WTC11 (cell line): ENCODE data around the gene GSS. TPM values are rescaled to one million over a fixed set of nuclear protein-coding genes. Genes with fewer than 3 reads are reported as not detected.

Source experiments
- ATAC-seq: fragments of 200-7000 bp; cut with Tn5 transposase; 2 replicates; pipeline ENCODE4 v1.10.0; 2021; ENCODE audit warnings: mild to moderate bottlenecking, moderate library complexity
- CTCF ChIA-PET: fragments of 300-600 bp; sonication (Branson Sonifier 250); formaldehyde crosslinking; loops from one replicate; lab custom pipeline; 2021; ENCODE audit warnings: antibody characterized with exemption; lab: Charles Lee
- POLR2A ChIA-PET: fragments of 350-600 bp; sonication (Branson Sonifier 250); formaldehyde crosslinking; loops from one replicate; lab custom pipeline; 2021; ENCODE audit warnings: antibody characterized with exemption; lab: Charles Lee
- DNase-seq: peaks from one replicate; pipeline ENCODE4 v3.0.0; 2021; ENCODE audit warnings: low spot score
- H3K27ac Mint-ChIP-seq: 2 replicates; pipeline ENCODE4 v1.8.0; 2021; ENCODE audit warnings: mixed read lengths
- H3K27me3 Mint-ChIP-seq: 2 replicates; pipeline ENCODE4 v1.8.0; 2021; ENCODE audit warnings: low read depth, mild to moderate bottlenecking, moderate library complexity, mixed read lengths
- H3K36me3 Mint-ChIP-seq: 2 replicates; pipeline ENCODE4 v1.8.0; 2021; ENCODE audit warnings: mixed read lengths
- H3K4me1 Mint-ChIP-seq: 2 replicates; pipeline ENCODE4 v1.8.0; 2022; ENCODE audit warnings: mixed read lengths
- H3K4me3 Mint-ChIP-seq: 2 replicates; pipeline ENCODE4 v1.8.0; 2021; ENCODE audit warnings: mild to moderate bottlenecking, moderate library complexity, mixed read lengths
- H3K9me3 Mint-ChIP-seq: 2 replicates; pipeline ENCODE4 v1.8.0; 2021; ENCODE audit warnings: mixed read lengths
- ATF1 ChIP-seq: sonication (generic); formaldehyde crosslinking; IDR thresholded peaks from 2 replicates; pipeline ENCODE4 v1.8.1; 2023; ENCODE audit warnings: mild to moderate bottlenecking, moderate library complexity, missing genetic modification reagents
- ATF6 ChIP-seq: sonication (generic); formaldehyde crosslinking; IDR thresholded peaks from 2 replicates; pipeline ENCODE4 v1.8.1; 2023; ENCODE audit warnings: mild to moderate bottlenecking, missing genetic modification reagents
- E2F5 ChIP-seq: sonication (generic); formaldehyde crosslinking; IDR thresholded peaks from 2 replicates; pipeline ENCODE4 v1.8.1; 2022; ENCODE audit warnings: mild to moderate bottlenecking, moderate library complexity, missing genetic modification reagents
- EMX1 ChIP-seq: fragments of 250-450 bp; sonication (Bioruptor Pico); IDR thresholded peaks from 2 replicates; pipeline ENCODE4 v1.8.0; 2021; ENCODE audit warnings: mild to moderate bottlenecking
- ESRRA ChIP-seq: sonication (generic); formaldehyde crosslinking; IDR thresholded peaks from 2 replicates; pipeline ENCODE4 v1.8.1; 2022; ENCODE audit warnings: mild to moderate bottlenecking, missing genetic modification reagents, borderline replicate concordance
- ETV6 ChIP-seq: sonication (generic); formaldehyde crosslinking; IDR thresholded peaks from 2 replicates; pipeline ENCODE4 v1.8.1; 2022; ENCODE audit warnings: mild to moderate bottlenecking, missing genetic modification reagents
- IRF2 ChIP-seq: sonication (generic); formaldehyde crosslinking; IDR thresholded peaks from 2 replicates; pipeline ENCODE4 v1.8.0; 2022; ENCODE audit warnings: low read depth, missing genetic modification reagents, borderline replicate concordance
- JAZF1 ChIP-seq: fragments of 250-450 bp; sonication (Bioruptor Pico); IDR thresholded peaks from 2 replicates; pipeline ENCODE4 v1.9.0; 2021; ENCODE audit warnings: moderate library complexity, mild to moderate bottlenecking, inconsistent platforms
- NR1H2 ChIP-seq: sonication (generic); formaldehyde crosslinking; IDR thresholded peaks from 2 replicates; pipeline ENCODE4 v1.9.0; 2021; ENCODE audit warnings: mild to moderate bottlenecking, moderate library complexity, missing genetic modification reagents
- RELA ChIP-seq: sonication (generic); formaldehyde crosslinking; IDR thresholded peaks from 2 replicates; pipeline ENCODE4 v1.8.1; 2022; ENCODE audit warnings: missing genetic modification reagents, mild to moderate bottlenecking, borderline replicate concordance
- TP53 ChIP-seq: sonication (generic); formaldehyde crosslinking; IDR thresholded peaks from 2 replicates; pipeline ENCODE4 v1.8.1; 2023; ENCODE audit warnings: mild to moderate bottlenecking, missing genetic modification reagents
- ZBTB43 ChIP-seq: sonication (generic); formaldehyde crosslinking; IDR thresholded peaks from 2 replicates; pipeline ENCODE4 v1.8.1; 2023; ENCODE audit warnings: mild to moderate bottlenecking, missing genetic modification reagents
- ZNF138 ChIP-seq: sonication (generic); formaldehyde crosslinking; conservative IDR thresholded peaks from 2 replicates; pipeline ENCODE4 v1.8.1; 2022; ENCODE audit warnings: mild to moderate bottlenecking, moderate library complexity, missing genetic modification reagents
- ZNF219 ChIP-seq: sonication (generic); formaldehyde crosslinking; IDR thresholded peaks from 2 replicates; pipeline ENCODE4 v1.8.0; 2023; ENCODE audit warnings: missing genetic modification reagents, mild to moderate bottlenecking, borderline replicate concordance
- ZNF425 ChIP-seq: fragments of 250-450 bp; sonication (Bioruptor Pico); conservative IDR thresholded peaks from 2 replicates; pipeline ENCODE4 v1.9.0; 2021; ENCODE audit warnings: mild to moderate bottlenecking
- total RNA-seq: library from RNA; stranded (reverse); gene quantifications from 3 replicates; pipeline ENCODE4 v1.2.3, GENCODE V29; 2021
- TF ChIP-seq, protein P1 (sequence below): fragments of 250-450 bp; sonication (Bioruptor Pico); IDR thresholded peaks from 2 replicates; pipeline ENCODE4 v1.9.0; 2021; ENCODE audit warnings: mild to moderate bottlenecking, borderline replicate concordance
- TF ChIP-seq, protein P2 (sequence below): sonication (generic); formaldehyde crosslinking; IDR thresholded peaks from 2 replicates; pipeline ENCODE4 v1.8.1; 2023; ENCODE audit warnings: mild to moderate bottlenecking, missing genetic modification reagents, moderate library complexity
- TF ChIP-seq, protein P3 (sequence below): sonication (generic); formaldehyde crosslinking; IDR thresholded peaks from 2 replicates; pipeline ENCODE4 v1.8.0; 2022; ENCODE audit warnings: missing genetic modification reagents

Gene GSS
- total RNA-seq, 1 experiment from 2014 or later = 47.3 TPM

DNA sequence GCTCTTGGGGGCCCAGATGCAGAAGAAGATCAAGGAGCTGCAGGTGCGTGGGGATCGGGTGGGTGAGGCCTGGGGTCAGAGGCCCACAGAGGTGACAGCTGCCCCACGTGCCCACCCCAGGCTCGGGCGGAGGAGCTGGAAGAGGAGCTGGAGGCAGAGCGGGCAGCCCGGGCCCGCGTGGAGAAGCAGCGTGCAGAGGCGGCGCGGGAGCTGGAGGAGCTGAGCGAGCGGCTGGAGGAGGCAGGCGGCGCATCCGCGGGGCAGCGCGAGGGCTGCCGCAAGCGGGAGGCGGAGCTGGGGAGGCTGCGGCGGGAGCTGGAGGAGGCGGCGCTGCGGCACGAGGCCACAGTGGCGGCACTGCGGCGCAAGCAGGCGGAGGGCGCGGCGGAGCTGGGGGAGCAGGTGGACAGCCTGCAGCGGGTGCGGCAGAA is 41.5 kb upstream of the GSS start (continued):
- TF ChIP-seq, protein P1, sequence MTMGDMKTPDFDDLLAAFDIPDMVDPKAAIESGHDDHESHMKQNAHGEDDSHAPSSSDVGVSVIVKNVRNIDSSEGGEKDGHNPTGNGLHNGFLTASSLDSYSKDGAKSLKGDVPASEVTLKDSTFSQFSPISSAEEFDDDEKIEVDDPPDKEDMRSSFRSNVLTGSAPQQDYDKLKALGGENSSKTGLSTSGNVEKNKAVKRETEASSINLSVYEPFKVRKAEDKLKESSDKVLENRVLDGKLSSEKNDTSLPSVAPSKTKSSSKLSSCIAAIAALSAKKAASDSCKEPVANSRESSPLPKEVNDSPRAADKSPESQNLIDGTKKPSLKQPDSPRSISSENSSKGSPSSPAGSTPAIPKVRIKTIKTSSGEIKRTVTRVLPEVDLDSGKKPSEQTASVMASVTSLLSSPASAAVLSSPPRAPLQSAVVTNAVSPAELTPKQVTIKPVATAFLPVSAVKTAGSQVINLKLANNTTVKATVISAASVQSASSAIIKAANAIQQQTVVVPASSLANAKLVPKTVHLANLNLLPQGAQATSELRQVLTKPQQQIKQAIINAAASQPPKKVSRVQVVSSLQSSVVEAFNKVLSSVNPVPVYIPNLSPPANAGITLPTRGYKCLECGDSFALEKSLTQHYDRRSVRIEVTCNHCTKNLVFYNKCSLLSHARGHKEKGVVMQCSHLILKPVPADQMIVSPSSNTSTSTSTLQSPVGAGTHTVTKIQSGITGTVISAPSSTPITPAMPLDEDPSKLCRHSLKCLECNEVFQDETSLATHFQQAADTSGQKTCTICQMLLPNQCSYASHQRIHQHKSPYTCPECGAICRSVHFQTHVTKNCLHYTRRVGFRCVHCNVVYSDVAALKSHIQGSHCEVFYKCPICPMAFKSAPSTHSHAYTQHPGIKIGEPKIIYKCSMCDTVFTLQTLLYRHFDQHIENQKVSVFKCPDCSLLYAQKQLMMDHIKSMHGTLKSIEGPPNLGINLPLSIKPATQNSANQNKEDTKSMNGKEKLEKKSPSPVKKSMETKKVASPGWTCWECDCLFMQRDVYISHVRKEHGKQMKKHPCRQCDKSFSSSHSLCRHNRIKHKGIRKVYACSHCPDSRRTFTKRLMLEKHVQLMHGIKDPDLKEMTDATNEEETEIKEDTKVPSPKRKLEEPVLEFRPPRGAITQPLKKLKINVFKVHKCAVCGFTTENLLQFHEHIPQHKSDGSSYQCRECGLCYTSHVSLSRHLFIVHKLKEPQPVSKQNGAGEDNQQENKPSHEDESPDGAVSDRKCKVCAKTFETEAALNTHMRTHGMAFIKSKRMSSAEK (CRISPR knock-in tag) = no peak
- TF ChIP-seq EMX1 (CRISPR knock-in tag) (no peak), ZNF425 (CRISPR knock-in tag) (no peak), ZNF219 (no peak), ATF1 (CRISPR knock-in tag) (0 out of 2 replicates have a peak, but pooled peaks have one; percentile 53), NR1H2 (CRISPR knock-in tag) (no peak)
- TF ChIP-seq, protein P2, sequence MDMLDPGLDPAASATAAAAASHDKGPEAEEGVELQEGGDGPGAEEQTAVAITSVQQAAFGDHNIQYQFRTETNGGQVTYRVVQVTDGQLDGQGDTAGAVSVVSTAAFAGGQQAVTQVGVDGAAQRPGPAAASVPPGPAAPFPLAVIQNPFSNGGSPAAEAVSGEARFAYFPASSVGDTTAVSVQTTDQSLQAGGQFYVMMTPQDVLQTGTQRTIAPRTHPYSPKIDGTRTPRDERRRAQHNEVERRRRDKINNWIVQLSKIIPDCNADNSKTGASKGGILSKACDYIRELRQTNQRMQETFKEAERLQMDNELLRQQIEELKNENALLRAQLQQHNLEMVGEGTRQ (CRISPR knock-in tag) = peak; percentile 46; the same call in 1 of the 2 replicates

GRCh38 chr20:34996243-34997028 is 40.8 kb upstream of the GSS start:
- ChIA-PET POLR2A (interaction anchor here (1.9 kb wide), 1 partner anchor 122 kb away, joined by 5 read pairs; no protein-coding TSS in a partner anchor), CTCF (interaction anchor here (0.6 to 7.3 kb wide), 11 partner anchors 11 to 227 kb away, joined by 3 to 152 read pairs (median 4); partner anchors contain the start of genes ACSS2, GGT7, GSS and MYH7B)
- Mint-ChIP-seq H3K4me3 (no peak overlapping the region), H3K27ac (no peak overlapping the region), H3K36me3 (peaks cover 14% of the 10 kb centered on the region), H3K4me1 (peaks cover 6% of the 10 kb centered on the region), H3K27me3 (no peaks in the 10 kb centered on the region), H3K9me3 (no peaks in the 10 kb centered on the region)
- ATAC-seq (no peak), DNase-seq (no peak)
- TF ChIP-seq, protein P3, sequence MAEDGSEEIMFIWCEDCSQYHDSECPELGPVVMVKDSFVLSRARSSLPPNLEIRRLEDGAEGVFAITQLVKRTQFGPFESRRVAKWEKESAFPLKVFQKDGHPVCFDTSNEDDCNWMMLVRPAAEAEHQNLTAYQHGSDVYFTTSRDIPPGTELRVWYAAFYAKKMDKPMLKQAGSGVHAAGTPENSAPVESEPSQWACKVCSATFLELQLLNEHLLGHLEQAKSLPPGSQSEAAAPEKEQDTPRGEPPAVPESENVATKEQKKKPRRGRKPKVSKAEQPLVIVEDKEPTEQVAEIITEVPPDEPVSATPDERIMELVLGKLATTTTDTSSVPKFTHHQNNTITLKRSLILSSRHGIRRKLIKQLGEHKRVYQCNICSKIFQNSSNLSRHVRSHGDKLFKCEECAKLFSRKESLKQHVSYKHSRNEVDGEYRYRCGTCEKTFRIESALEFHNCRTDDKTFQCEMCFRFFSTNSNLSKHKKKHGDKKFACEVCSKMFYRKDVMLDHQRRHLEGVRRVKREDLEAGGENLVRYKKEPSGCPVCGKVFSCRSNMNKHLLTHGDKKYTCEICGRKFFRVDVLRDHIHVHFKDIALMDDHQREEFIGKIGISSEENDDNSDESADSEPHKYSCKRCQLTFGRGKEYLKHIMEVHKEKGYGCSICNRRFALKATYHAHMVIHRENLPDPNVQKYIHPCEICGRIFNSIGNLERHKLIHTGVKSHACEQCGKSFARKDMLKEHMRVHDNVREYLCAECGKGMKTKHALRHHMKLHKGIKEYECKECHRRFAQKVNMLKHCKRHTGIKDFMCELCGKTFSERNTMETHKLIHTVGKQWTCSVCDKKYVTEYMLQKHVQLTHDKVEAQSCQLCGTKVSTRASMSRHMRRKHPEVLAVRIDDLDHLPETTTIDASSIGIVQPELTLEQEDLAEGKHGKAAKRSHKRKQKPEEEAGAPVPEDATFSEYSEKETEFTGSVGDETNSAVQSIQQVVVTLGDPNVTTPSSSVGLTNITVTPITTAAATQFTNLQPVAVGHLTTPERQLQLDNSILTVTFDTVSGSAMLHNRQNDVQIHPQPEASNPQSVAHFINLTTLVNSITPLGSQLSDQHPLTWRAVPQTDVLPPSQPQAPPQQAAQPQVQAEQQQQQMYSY (CRISPR knock-in tag) = no peak
- no peak for TF ChIP-seq ESRRA
- no peak for TF ChIP-seq ZBTB43 (CRISPR knock-in tag)
- TF ChIP-seq RELA = no peak
- no peak for TF ChIP-seq ETV6 (CRISPR knock-in tag)
- TF ChIP-seq IRF2 (CRISPR knock-in tag) = no peak
- no peak for TF ChIP-seq ATF6
- TF ChIP-seq TP53 (CRISPR knock-in tag) = no peak
- no peak for TF ChIP-seq E2F5 (CRISPR knock-in tag)
- no peak for TF ChIP-seq ZNF138 (CRISPR knock-in tag)
- TF ChIP-seq JAZF1 (CRISPR knock-in tag) = no peak
